Thymus (tissue), 11 donors: Measurements from ENCODE around the gene LDB1. TPM values are rescaled to one million over a fixed set of nuclear protein-coding genes. Genes with fewer than 3 reads are reported as not detected.

Experiments
- DNase-seq, 9 donors: peaks; one replicate each; pipeline ENCODE4 v3.0.0-alpha.2; 2013; ENCODE audit warnings: low spot score in 9 of 9, low read depth in 6 of 9, missing footprints in 1 of 9
- H3K27ac ChIP-seq, 2 donors: one replicate each; pipeline ENCODE4 v1.5.1; 2013; ENCODE audit warnings: control low read depth in 1 of 2, low read depth in 1 of 2, low read length in 1 of 2, mild to moderate bottlenecking in 1 of 2, moderate library complexity in 1 of 2
- H3K27me3 ChIP-seq, 2 donors: one replicate each; pipeline ENCODE4 v1.5.1; 2013; ENCODE audit warnings: low read length in 1 of 2; ENCODE audit not compliant: control insufficient read depth in 2 of 2, insufficient read depth in 1 of 2
- H3K36me3 ChIP-seq, 2 donors: one replicate each; pipeline ENCODE4 v1.5.1; 2013; ENCODE audit warnings: low read length in 1 of 2, mild to moderate bottlenecking in 1 of 2, moderate library complexity in 1 of 2; ENCODE audit not compliant: control insufficient read depth in 2 of 2, insufficient read depth in 2 of 2
- H3K4me1 ChIP-seq, 2 donors: one replicate each; pipeline ENCODE4 v1.5.1; 2013; ENCODE audit warnings: low read length in 2 of 2; ENCODE audit not compliant: control insufficient read depth in 2 of 2, insufficient read depth in 2 of 2
- H3K4me3 ChIP-seq, 2 donors: one replicate each; pipeline ENCODE4 v1.5.1; 2013; ENCODE audit warnings: low read length in 2 of 2, control low read depth in 1 of 2, mild to moderate bottlenecking in 1 of 2
- H3K9me3 ChIP-seq, 2 donors: one replicate each; pipeline ENCODE4 v1.5.1; 2013; ENCODE audit warnings: low read length in 1 of 2, mild to moderate bottlenecking in 1 of 2; ENCODE audit not compliant: control insufficient read depth in 2 of 2, insufficient read depth in 1 of 2
- WGBS: extraction: QIAGEN DNeasy Blood & Tissue Kit; methylation state at CpG from one replicate; pipeline ENCODE4 v1.1.7; 2013; 5-methylcytosine and 5-hydroxymethylcytosine counted together
- polyA plus RNA-seq: library from polyadenylated mRNA; stranded (reverse); fragments of 200-250 nt; gene quantifications from one replicate; pipeline ENCODE4 v1.2.3, GENCODE V29; 2013
- total RNA-seq: library from RNA; stranded (reverse); fragments of 120-200 nt; gene quantifications from one replicate; pipeline ENCODE4 v1.2.4, GENCODE V29; 2013
- donor health status: healthy.

Gene LDB1
- total and polyA plus RNA-seq, 2 donors = 42.7 to 52.0 TPM

DNA sequence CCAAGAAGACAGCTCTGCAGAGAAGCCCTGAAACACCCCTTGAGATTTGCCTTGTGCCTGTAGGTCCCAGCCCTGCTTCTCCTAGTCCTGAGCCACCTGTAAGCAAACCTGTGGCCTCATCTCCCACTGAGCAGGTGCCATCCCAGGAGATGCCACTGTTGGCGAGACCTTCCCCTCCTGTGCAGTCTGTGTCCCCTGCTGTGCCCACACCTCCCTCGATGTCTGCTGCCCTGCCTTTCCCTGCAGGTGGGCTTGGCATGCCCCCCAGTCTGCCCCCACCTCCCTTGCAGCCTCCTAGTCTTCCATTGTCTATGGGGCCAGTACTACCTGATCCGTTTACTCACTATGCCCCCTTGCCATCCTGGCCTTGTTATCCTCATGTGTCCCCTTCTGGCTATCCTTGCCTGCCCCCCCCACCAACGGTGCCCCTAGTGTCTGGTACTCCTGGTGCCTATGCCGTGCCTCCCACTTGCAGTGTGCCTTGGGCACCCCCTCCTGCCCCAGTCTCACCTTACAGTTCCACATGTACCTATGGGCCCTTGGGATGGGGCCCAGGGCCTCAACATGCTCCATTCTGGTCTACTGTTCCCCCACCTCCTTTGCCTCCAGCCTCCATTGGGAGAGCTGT lies 20.9 kb upstream of the LDB1 start:
- Histone ChIP-seq H3K4me3 (no peak overlapping the region), H3K36me3 (peaks cover 59 to 72% of the 10 kb centered on the region in 2 donors), H3K27ac (no peak overlapping the region), H3K9me3 (no peaks in the 10 kb centered on the region), H3K4me1 (peaks cover 0 to under 1% of the 10 kb centered on the region in 2 donors), H3K27me3 (no peaks in the 10 kb centered on the region)
- 97% methylated on average over 5 of the region's 5 CpGs for WGBS
- no peak for DNase-seq

GRCh38 chr10:102140218-102140617 lies 20.1 kb upstream of the LDB1 start:
- Histone ChIP-seq H3K4me3 (no peak overlapping the region), H3K27me3 (no peaks in the 10 kb centered on the region), H3K27ac (no peak overlapping the region), H3K4me1 (peaks cover 0 to 4% of the 10 kb centered on the region in 2 donors), H3K36me3 (peaks cover 59 to 68% of the 10 kb centered on the region in 2 donors), H3K9me3 (no peaks in the 10 kb centered on the region)
- 95% methylated on average over 4 of the region's 4 CpGs for WGBS
- DNase-seq = no peak

- DNase-seq = no peak
Measured at GRCh38 chr10:102139281-102140110, 19.3 kb upstream of the LDB1 start.

GRCh38 chr10:102135956-102136526 lies 15.9 kb upstream of the LDB1 start:
- no peaks in the 10 kb centered on the region for H3K9me3 ChIP-seq
- H3K36me3 ChIP-seq = peaks cover 35% of the 10 kb centered on the region in 2 donors
- no peak for DNase-seq
- H3K4me3 ChIP-seq = no peak overlapping the region
- no peaks in the 10 kb centered on the region for H3K27me3 ChIP-seq
- H3K27ac ChIP-seq = no peak overlapping the region
- peaks cover 10 to 21% of the 10 kb centered on the region in 2 donors for H3K4me1 ChIP-seq
- 96% methylated on average over 7 of the region's 7 CpGs for WGBS

More at GRCh38 chr10:102139281-102140110, 19.3 kb upstream of the LDB1 start:
- no peak overlapping the region for H3K27ac ChIP-seq
- no peak overlapping the region for H3K4me3 ChIP-seq
- H3K4me1 ChIP-seq = peaks cover 0 to 7% of the 10 kb centered on the region in 2 donors
- H3K27me3 ChIP-seq = no peaks in the 10 kb centered on the region
- 97% methylated on average over 15 of the region's 15 CpGs for WGBS
- H3K36me3 ChIP-seq = peaks cover 57 to 62% of the 10 kb centered on the region in 2 donors
- H3K9me3 ChIP-seq = no peaks in the 10 kb centered on the region

DNA sequence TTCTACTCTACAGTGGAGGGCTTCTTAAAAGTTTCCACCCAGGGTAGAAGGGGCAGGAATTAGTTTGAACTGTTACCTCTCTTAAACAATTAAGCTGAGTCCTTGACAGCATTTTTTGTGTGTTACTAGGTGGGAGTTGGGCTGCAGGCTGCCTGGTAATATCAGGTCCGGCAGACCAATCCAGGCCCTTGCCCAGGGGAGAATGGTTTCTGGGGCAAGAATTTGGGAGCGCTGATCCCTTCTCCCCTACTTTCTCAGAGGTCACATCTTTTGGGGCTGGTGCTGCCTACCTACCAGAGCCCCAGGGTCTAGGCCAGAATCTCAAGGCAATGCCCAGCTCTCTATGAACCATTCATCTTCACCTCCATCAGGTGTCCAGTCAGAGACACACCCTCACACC lies 14.2 kb upstream of the LDB1 start:
- Histone ChIP-seq H3K4me3 (peak overlapping the region; percentile 81 to 94), H3K9me3 (no peaks in the 10 kb centered on the region), H3K27me3 (no peaks in the 10 kb centered on the region), H3K36me3 (peaks cover 18 to 19% of the 10 kb centered on the region in 2 donors), H3K27ac (no peak overlapping the region), H3K4me1 (peaks cover 10 to 21% of the 10 kb centered on the region in 2 donors)
- no peak for DNase-seq
- WGBS = 93% methylated on average over 2 of the region's 2 CpGs

- H3K4me1 ChIP-seq = peaks cover 10 to 21% of the 10 kb centered on the region in 2 donors
Measured at GRCh38 chr10:102133373-102134195, 13.4 kb upstream of the LDB1 start.

GRCh38 chr10:102132563-102133372 lies 12.6 kb upstream of the LDB1 start, which contains the start of gene PPRC1:
PPRC1 (plus strand) TSS chr10:102133040; CDS start chr10:102133069, 29 bp downstream.
- Histone ChIP-seq H3K4me1 (peaks cover 10 to 21% of the 10 kb centered on the region in 2 donors), H3K27ac (peak within 1 kb of the TSS; percentile 80 to 91), H3K4me3 (peak within 1 kb of the TSS; percentile 81 to 94), H3K36me3 (peaks cover 2% of the 10 kb centered on the region in 2 donors), H3K9me3 (no peaks in the 10 kb centered on the region), H3K27me3 (no peaks in the 10 kb centered on the region)
- DNase-seq = peak; percentile 98 to 100 (median 99)
- WGBS = under 1% methylated on average over 64 of the region's 64 CpGs

More at GRCh38 chr10:102133373-102134195, 13.4 kb upstream of the LDB1 start:
- under 1% methylated on average over 48 of the region's 48 CpGs for WGBS
- Histone ChIP-seq H3K9me3 (no peaks in the 10 kb centered on the region), H3K27me3 (no peaks in the 10 kb centered on the region), H3K4me3 (peak overlapping the region; percentile 81 to 94), H3K27ac (peak overlapping the region; percentile 80 to 91), H3K36me3 (peaks cover 10% of the 10 kb centered on the region in 2 donors)
- DNase-seq = peak in 3 of 9 donors; percentile 19 to 48 (median 35)

GRCh38 chr10:102132193-102132562 lies 12.0 kb upstream of the LDB1 start:
- DNase-seq = no peak
- peak overlapping the region; percentile 50 to 64 for H3K27ac ChIP-seq
- H3K9me3 ChIP-seq = no peaks in the 10 kb centered on the region
- 39% methylated on average over 8 of the region's 8 CpGs for WGBS
- peak overlapping the region; percentile 81 to 94 for H3K4me3 ChIP-seq
- H3K27me3 ChIP-seq = no peaks in the 10 kb centered on the region
- H3K4me1 ChIP-seq = peaks cover 10 to 21% of the 10 kb centered on the region in 2 donors
- no peaks in the 10 kb centered on the region for H3K36me3 ChIP-seq
